ENCODE data around the gene PARS2.

DNA sequence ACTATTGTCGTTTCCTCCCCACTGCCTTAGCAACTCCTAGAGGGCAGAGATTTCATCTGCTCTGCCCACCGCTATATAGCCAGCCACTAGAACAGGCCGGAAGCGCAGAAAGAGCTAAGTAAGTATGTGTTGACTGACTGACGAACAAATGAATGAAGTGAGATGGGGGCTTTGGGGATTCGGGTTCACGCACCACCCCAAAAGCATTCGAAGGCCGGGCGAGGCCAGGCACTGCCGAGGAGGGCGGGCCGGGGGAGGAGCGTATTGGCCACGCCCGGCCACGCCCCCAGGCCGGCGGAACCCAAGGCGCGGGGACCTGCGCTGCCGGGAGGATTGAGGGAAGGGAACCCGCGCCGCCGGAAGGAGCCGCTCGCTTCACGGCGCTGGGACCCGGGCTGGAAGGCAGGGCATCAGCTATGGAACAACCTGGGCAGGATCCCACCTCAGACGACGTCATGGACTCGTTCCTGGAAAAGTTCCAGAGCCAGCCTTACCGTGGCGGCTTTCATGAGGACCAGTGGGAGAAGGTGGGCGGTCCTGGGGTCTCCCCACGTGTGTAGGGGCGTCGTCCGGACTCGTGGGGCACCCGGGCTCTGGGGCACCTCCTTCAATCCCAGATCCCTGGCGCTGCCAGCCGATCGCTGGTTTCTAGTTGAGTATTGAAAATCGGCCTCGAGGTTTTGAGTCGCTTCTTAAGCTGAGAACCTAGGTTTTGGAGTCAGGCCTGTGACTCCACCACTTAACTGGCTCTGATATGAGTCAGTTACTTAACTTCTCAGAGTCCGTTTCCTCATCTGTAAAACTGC, 48.6 kb downstream of the PARS2 start, which contains the start of gene TTC4:
- peak; percentile 60 to 65 for TF ChIP-seq POLR2A (IDR thresholded peaks at IDR 0.05)
- TF ChIP-seq, protein P1, sequence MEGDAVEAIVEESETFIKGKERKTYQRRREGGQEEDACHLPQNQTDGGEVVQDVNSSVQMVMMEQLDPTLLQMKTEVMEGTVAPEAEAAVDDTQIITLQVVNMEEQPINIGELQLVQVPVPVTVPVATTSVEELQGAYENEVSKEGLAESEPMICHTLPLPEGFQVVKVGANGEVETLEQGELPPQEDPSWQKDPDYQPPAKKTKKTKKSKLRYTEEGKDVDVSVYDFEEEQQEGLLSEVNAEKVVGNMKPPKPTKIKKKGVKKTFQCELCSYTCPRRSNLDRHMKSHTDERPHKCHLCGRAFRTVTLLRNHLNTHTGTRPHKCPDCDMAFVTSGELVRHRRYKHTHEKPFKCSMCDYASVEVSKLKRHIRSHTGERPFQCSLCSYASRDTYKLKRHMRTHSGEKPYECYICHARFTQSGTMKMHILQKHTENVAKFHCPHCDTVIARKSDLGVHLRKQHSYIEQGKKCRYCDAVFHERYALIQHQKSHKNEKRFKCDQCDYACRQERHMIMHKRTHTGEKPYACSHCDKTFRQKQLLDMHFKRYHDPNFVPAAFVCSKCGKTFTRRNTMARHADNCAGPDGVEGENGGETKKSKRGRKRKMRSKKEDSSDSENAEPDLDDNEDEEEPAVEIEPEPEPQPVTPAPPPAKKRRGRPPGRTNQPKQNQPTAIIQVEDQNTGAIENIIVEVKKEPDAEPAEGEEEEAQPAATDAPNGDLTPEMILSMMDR (IDR thresholded peaks at IDR 0.05), result peak in 2 of 4 experiments; percentile 24 to 29
